DMS153 (cell line): ENCODE results near the gene MKNK1.

Experiments used
- DNase-seq: peaks from one replicate; lab custom pipeline; 2025; lab: John Stamatoyannopoulos, UW

MKNK1 gene

GRCh38 chr1:46558141-46558963 is 45.7 kb downstream of the MKNK1 start:
- DNase-seq: peak; percentile 73

DNA sequence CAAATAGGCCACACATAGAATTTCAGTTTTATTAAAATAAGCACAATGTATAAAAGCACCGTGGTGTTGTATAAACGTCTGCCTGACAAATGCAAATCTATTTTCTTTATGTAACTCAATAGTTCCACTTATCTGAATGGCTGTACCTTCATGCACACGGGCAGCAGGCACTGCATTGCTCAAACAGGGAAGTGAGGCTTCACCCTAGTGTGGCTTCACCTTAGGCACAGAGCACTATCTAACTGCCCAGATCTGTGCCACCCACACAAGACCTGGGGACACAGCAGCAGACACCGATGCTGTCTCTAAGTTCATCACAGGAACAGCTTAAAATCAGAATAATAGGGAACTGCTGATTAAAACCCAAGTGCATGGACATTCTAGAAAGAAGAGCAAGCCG is 46.7 kb downstream of the MKNK1 start:
- no peak for DNase-seq

- DNase-seq: peak; percentile 68
Observed at GRCh38 chr1:46556822-46557221, 47.2 kb downstream of the MKNK1 start.

DNA sequence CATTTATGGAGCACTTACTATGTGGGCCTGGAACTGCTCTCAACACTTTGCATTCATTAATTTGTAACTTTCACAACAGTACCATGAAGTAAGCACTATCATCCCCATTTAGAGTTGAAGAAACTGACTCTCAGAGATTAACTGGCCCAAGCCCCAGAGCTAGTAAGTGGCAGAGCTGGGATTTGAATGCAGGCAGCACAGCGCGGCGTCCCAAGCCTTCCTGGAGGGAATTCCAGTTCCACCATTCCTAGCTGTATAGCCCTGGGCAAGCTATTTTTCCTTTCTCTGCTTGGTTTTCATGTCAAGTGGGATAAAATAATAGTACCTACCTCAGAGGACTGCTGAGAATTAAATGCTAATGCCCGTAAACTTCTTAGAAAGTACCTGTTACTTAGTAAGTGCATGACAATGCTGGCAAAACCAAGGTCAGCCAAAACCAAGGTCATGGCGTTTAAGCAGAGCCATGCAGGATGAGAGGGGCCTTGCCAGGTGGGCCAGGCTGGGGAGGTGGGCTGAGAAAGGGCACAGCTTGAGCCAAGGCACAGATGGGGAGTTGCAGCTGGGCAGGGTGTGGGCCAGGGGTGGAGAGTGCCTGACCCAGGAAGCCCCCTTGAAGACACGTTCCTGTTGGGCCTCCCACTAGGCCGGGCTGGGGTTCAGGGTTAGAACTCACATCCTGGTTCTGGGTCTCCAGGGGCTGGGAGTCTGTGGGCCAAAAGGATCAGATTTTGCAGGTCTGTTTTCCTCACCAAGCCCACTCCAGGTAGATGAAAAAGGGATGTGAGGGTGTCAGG is 48.0 kb downstream of the MKNK1 start:
- DNase-seq: no peak

- no peak for DNase-seq
Observed at GRCh38 chr1:46554597-46555381, 49.3 kb downstream of the MKNK1 start.

- DNase-seq: no peak
Observed at GRCh38 chr1:46554236-46554596, 49.9 kb downstream of the MKNK1 start.

DNA sequence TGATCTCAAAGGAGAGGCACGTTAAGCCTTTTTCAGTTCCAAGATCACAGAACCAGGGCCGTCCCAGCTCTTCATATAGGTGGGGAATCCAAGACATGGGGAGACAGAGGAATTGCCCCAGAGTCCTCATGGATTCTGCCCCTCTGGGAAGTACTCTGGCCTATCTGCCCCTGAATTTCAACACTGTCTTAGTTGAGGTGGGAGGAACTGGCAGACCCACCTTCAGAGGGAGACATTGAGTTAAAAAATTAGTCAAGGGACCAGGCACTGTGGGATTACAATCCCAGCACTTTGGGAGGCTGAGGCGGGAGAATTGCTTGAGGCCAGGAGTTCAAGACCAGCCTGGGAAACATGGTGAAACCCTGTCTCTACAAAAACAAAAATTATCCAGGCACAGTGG is 50.6 kb downstream of the MKNK1 start:
- no peak for DNase-seq

- DNase-seq: no peak
Observed at GRCh38 chr1:46552357-46553237, 51.5 kb downstream of the MKNK1 start.

DNA sequence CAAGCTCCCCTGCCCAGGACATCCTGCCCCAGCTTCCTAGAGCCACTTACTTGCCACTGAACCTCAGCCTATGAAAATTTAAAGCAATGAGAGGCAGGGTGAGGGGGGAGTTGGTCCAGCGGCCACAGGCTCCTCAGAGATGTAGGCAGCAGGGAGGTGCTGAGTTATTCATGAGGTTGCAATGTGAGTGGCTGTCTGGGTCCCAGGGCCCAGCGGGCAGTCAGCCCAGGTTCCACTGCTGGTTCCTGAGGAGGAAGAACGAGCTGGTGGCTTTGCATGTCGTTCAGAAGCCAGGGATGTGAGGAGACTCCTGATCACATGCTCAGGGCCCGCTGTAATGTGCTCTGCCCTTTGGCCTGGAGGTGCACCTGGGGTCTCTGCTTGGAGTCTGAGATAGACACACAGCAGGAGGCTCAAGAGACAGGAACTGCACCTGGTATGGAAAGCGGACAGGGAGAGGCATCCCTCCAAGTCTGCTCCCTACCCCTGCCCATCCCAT is 52.4 kb downstream of the MKNK1 start, which contains the start of gene KNCN:
TSS of gene KNCN (minus strand) at position 51 of the 499 bp plus-strand sequence. CDS start 432 bp downstream, outside the sequence.
- DNase-seq: no peak

DNA sequence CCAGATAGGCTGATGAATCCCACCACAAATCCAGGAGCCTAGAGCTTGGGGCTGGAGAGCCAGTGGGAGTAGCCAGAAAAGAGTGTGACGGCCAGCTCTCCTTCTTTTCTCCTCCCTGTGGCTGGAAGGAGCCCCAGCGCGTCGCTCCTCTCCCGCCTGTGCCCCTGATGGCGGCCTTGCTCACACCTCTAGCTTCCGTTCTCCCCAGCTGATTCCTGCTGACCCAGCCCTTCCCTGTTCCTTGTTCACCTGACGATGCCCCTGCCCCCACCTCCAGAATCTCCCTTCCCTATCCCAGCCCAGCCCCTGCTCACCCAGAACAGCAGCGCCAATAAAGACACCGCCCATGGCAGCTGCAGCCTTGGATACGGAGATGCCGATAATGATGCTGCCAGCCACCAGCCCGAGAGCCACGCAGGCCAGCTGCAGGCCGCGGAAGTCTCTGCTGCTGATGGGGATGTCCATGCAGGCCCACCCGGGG is 53.3 kb downstream of the MKNK1 start:
- peak; percentile 72 for DNase-seq

DNA sequence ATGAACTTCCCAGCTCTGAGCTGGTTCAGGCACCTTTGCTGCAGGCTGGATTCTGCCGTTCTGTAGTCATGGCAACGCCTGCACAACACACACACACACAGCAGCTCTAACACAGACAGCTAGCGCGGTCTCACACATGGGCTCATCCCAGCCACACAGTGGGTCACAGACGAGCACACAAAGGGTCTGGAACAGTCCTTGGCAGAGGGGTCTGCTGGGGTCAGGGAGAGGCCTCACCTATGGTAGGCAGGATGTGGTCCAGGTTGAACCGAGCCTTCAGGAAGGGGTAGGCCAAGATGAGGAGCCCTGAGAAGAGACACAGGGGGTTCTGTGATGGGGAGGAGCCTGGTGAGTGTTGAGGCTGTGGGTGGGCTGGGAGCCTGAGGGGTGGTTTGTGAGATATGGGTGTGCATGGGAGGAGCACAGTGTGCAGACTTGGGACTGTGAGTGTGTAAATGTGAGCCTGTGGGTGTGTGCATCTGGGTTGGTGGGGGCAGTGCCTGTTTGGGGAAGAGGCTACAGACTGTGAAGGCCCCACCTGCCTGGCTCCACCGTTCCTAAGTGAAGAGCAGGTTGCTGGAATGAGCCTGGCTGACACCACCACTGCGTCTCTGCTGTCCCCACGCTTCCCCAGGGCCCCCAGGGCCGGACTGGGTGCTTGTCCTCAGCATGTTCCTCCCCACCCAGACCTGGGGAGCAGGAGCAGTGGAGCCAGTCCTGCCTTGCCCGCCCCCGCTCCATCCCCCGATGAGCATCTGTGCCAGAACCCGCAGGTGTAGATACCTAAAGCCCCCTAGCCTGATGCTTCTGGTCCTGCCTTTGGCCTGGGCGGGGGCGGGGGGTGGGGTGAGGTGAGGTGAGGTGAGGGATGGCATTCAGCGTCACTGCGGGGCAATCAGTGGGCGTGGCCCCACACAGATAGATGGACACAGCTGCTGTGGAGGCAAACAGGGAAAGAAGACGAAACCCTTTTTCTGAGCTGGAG is 54.1 kb downstream of the MKNK1 start:
- DNase-seq: peak; percentile 72

DNA sequence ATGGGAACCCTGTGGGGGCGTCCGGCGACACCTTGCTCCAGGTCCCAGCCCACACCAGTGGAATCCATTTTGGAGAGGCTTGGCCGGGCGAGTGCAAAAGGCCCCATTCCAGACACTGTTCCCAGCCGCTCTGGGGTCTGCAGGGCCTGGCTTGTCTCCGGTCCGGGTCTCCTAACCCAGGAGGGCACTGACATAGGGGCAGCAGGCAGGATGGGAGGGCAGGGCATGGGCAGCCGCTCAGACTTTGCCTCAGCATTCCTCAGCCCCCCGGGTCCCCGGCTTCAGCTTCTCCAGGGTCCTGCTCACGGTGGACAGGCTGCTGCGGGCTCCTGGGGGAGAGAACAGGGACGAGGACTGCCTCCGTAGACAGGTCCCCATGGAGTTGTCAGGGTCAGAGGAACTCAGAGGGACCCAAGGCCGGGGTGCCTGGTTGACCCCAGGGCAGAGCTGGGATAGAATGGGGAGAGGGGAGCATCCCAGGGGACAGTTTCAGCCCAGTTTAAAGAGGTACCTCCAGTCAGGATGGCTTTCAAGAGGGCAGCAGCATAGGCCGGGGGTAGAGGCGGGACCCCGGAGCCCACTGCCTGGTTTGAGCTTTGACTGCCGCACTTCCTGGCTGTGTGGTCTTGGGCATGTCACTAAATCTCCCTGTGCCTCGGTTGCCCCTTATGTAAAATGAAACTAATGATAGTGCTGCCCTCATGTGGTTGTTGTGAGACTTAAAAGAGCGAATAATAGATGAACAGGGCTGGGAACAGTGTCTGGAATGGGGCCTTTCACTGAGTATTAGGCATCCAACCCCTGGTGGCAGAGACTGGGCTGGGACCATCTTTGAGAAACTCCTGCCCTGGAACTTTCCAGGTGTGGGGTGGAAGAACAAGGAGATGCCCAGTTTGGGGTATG is 56.3 kb downstream of the MKNK1 start:
- peak; percentile 53 for DNase-seq

- DNase-seq: no peak
Observed at GRCh38 chr1:46546210-46546609, 57.9 kb downstream of the MKNK1 start.

DNA sequence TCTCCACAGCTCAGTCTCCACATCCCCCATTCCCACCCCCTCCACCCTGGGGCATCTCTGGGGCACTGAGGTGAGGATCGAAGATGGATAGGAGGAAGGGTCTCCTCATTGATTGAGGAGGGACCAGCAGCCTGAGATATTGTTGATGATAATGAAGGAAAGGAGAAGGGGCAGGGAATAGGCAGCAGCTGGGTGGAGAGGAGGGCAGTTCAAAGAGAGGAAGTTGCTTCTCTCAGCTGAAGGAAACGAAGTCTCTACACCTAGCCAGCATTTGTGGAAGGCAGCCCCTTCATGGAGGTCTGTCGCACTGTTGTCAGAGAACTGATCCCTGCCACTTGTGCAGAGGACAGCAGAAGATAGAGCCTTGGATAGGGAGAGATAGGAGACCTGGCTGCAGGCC is 58.3 kb downstream of the MKNK1 start:
- no peak for DNase-seq

DNA sequence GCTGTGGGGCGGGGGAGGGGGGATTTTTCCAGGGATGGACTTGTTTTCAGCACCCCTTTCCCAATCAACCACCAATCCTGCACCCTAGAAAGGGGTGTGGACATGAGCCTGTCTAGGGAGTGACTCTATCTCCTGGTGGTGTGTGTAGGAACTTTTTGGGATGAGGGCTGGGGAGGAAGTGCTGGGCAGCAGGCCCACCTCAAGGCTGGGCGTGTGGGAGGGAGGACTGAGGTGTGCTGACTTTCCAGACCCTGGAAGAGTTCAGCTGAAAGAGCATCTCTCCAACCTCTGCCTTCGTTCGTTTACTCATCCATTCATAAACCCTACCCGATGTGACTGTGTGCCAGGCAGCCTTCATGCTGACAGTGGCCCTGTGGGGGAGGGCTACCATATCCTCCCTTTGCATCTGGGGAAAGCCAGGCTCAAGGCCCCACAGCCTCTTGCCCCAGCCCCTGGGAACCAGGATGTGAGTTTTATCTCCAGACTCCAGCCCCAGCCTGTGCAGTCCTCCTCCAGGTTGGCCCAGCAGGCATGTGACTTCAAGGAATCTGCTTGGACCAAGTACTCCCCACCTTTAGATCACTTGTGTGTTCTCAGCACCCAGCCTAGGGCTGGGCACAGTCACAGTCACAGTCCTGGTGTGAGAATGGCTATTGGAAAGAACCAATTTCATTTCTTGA is 59.4 kb downstream of the MKNK1 start:
- no peak for DNase-seq

GRCh38 chr1:46543761-46544560 is 60.1 kb downstream of the MKNK1 start:
- DNase-seq: no peak

DNA sequence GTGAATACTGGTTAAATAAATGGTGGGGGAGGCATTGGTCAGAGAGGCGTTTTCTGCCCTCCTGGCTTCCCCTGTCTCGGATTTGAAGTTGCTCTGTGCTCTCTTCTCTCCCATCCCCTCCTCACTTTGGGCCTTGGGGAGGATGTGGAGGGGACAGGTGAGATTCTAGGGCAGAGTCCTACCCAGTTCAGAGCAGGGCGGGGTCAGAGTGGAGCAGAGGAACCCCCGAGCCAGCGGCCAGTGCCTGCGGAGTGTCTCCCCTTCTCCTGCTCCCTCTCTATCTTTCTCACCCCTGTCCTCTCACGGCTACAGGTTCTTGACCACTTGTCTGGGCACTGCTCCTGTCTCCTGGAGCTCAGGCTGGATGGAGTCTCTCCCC is 60.7 kb downstream of the MKNK1 start:
- DNase-seq: no peak
